Measurements from ENCODE around the gene KANK4. TPM values are rescaled to one million over a fixed set of nuclear protein-coding genes. Genes with fewer than 3 reads are reported as not detected.

The KANK4 gene
- total and polyA plus RNA-seq, 2 of the 4 experiments (the other 2 are of a cell fraction), result not detected

- no peak for DNase-seq
- no peak overlapping the region for H4K91ac ChIP-seq (ENCODE audit: insufficient read depth, low read depth, low read length)
Observed at GRCh38 chr1:62327360-62328055, 8.3 kb upstream of the KANK4 start.

More at GRCh38 chr1:62327360-62328055, 8.3 kb upstream of the KANK4 start:
- dilution Hi-C loops (cut with HindIII; ENCODE audit: low sequenced_read_pairs, unreplicated experiment) (no loop called here), intact Hi-C loops (cut with micrococcal nuclease) (no loop called here), in situ Hi-C loops (cut with MboI; ENCODE audit: low sequenced_read_pairs) (no loop called here)
- Histone ChIP-seq H3K4ac (ENCODE audit: low read depth, low read length) (no peak overlapping the region), H3K9me3 (ENCODE audit: control insufficient read depth, insufficient read depth, low read length) (0 out of 2 replicates have a peak, but pooled peaks cover 1% of the 10 kb centered on the region), H3K4me1 (ENCODE audit: control insufficient read depth, insufficient read depth, low read length) (no peaks in the 10 kb centered on the region), H2AK5ac (ENCODE audit: low read depth, low read length) (no peak overlapping the region), H4K20me1 (ENCODE audit: insufficient read depth, low read length) (no peaks in the 10 kb centered on the region), H3K36me3 (ENCODE audit: control insufficient read depth, insufficient read depth, low read length) (no peaks in the 10 kb centered on the region), H3K9ac (ENCODE audit: low read depth, low read length) (no peak overlapping the region), H3K23ac (ENCODE audit: low read depth, low read length) (no peak overlapping the region), H2AK9ac (replicated peaks; ENCODE audit: low read depth, low read length, poor library complexity) (no peak overlapping the region), H3K9me1 (ENCODE audit: insufficient read depth, low read length) (no peaks in the 10 kb centered on the region), H2BK5ac (ENCODE audit: low read depth, low read length, poor library complexity, severe bottlenecking) (no peak overlapping the region), H3K4me3 (ENCODE audit: insufficient read depth, low read depth, low read length) (no peak overlapping the region), H3K14ac (replicated peaks; ENCODE audit: low read depth, low read length) (no peak overlapping the region), H3K18ac (ENCODE audit: low read depth, low read length) (no peak overlapping the region), H2BK120ac (ENCODE audit: low read depth, low read length) (no peak overlapping the region), H3K56ac (ENCODE audit: extremely low read depth, insufficient read depth, low read length) (no peak overlapping the region), H3K4me2 (ENCODE audit: low read depth, low read length) (no peak overlapping the region), H3K27ac (ENCODE audit: insufficient read depth, low read length) (no peak overlapping the region), H2AFZ (replicated peaks; ENCODE audit: low read length, poor library complexity) (no peak overlapping the region), H2BK20ac (ENCODE audit: low read depth, low read length) (no peak overlapping the region), H3K27me3 (ENCODE audit: control insufficient read depth, insufficient read depth, low read length) (no peaks in the 10 kb centered on the region), H4K5ac (ENCODE audit: low read depth, low read length) (no peak overlapping the region), H2BK15ac (ENCODE audit: low read depth, low read length) (no peak overlapping the region), H3K79me1 (ENCODE audit: low read depth in 1 of 2, low read length in 2 of 2) (no peaks in the 10 kb centered on the region), H4K8ac (ENCODE audit: low read depth in 2 of 2, low read length in 2 of 2) (no peak overlapping the region)
- POLR2A ChIA-PET (ENCODE audit: unreplicated experiment), result no interaction called here
- CTCF ChIA-PET, result no interaction called here
- TF ChIP-seq USF2 (IDR thresholded peaks at IDR 0.05; ENCODE audit: low read depth, low read length) (no peak), RCOR1 (IDR thresholded peaks at IDR 0.05; ENCODE audit: insufficient replicate concordance, low read length) (no peak), FOS (IDR thresholded peaks at IDR 0.05; ENCODE audit: low read depth, low read length) (no peak), NFE2L2 (IDR thresholded peaks at IDR 0.05; ENCODE audit: low read depth, low read length) (no peak), CEBPB (IDR thresholded peaks at IDR 0.05; ENCODE audit: low read depth, low read length) (no peak), SMC3 (IDR thresholded peaks at IDR 0.05; ENCODE audit: low read depth, low read length) (no peak)
- TF ChIP-seq, protein P1, sequence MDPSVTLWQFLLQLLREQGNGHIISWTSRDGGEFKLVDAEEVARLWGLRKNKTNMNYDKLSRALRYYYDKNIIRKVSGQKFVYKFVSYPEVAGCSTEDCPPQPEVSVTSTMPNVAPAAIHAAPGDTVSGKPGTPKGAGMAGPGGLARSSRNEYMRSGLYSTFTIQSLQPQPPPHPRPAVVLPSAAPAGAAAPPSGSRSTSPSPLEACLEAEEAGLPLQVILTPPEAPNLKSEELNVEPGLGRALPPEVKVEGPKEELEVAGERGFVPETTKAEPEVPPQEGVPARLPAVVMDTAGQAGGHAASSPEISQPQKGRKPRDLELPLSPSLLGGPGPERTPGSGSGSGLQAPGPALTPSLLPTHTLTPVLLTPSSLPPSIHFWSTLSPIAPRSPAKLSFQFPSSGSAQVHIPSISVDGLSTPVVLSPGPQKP (IDR thresholded peaks at IDR 0.05; ENCODE audit: borderline replicate concordance, low read depth, low read length), result no peak
- BruUV-seq (replicated peaks), result no TSS peak
- ATAC-seq (ENCODE audit: low read depth), result no peak
- 77% methylated on average over 11 of the region's 22 CpGs; no CpG with 5 or more reads in 1 of the 2 experiments for WGBS, 2 experiments (ENCODE audit: extremely low coverage in 2 of 2, insufficient read length in 1 of 2)

Data from IMR-90 (cell line).